GM19328 (cell line): ENCODE measurements around the gene CALD1.

Experiments used
- ATAC-seq: cut with Tn5 transposase; IDR thresholded peaks from one replicate; pipeline ENCODE4 v1.9.1; 2021; ENCODE audit warnings: mild to moderate bottlenecking, moderate library complexity; ENCODE audit not compliant: unreplicated experiment

CALD1 gene

GRCh38 chr7:134784251-134785049, 5.0 kb downstream of the CALD1 start:
- no peak for ATAC-seq

- no peak for ATAC-seq
Observed at GRCh38 chr7:134785842-134786241, 6.4 kb downstream of the CALD1 start.

GRCh38 chr7:134787064-134787463, 7.6 kb downstream of the CALD1 start:
- no peak for ATAC-seq

GRCh38 chr7:134787720-134788119, 8.3 kb downstream of the CALD1 start:
- no peak for ATAC-seq

- no peak for ATAC-seq
Observed at GRCh38 chr7:134788191-134788590, 8.8 kb downstream of the CALD1 start.

GRCh38 chr7:134789967-134790685, 10.7 kb downstream of the CALD1 start:
- no peak for ATAC-seq

- no peak for ATAC-seq
Observed at GRCh38 chr7:134792968-134793367, 13.5 kb downstream of the CALD1 start.

- no peak for ATAC-seq
Observed at GRCh38 chr7:134795231-134795630, 15.8 kb downstream of the CALD1 start.

GRCh38 chr7:134798155-134798554, 18.7 kb downstream of the CALD1 start:
- ATAC-seq: no peak

- ATAC-seq: no peak
Observed at GRCh38 chr7:134799377-134799776, 19.9 kb downstream of the CALD1 start.

GRCh38 chr7:134802762-134803161, 23.3 kb downstream of the CALD1 start:
- no peak for ATAC-seq

GRCh38 chr7:134804351-134804750, 24.9 kb downstream of the CALD1 start:
- no peak for ATAC-seq

GRCh38 chr7:134804854-134805253, 25.4 kb downstream of the CALD1 start:
- ATAC-seq: no peak

GRCh38 chr7:134806197-134806596, 26.8 kb downstream of the CALD1 start:
- no peak for ATAC-seq

GRCh38 chr7:134809616-134810015, 30.2 kb downstream of the CALD1 start:
- ATAC-seq: no peak

GRCh38 chr7:134811765-134812164, 32.3 kb downstream of the CALD1 start:
- ATAC-seq: no peak

GRCh38 chr7:134813663-134814396, 34.4 kb downstream of the CALD1 start:
- no peak for ATAC-seq

- no peak for ATAC-seq
Observed at GRCh38 chr7:134814730-134815364, 35.4 kb downstream of the CALD1 start.

GRCh38 chr7:134818613-134819345, 39.3 kb downstream of the CALD1 start:
- no peak for ATAC-seq

- ATAC-seq: no peak
Observed at GRCh38 chr7:134819401-134819800, 40.0 kb downstream of the CALD1 start.
